ENCODE measurements around the gene BTBD2.

Gene BTBD2

GRCh38 chr19:1985588-1986356 lies 29.7 kb downstream of the BTBD2 start:
- no peak for DNase-seq (ENCODE audit: low read depth)

- no peak for DNase-seq (ENCODE audit: low read depth)
Measured at GRCh38 chr19:1984357-1984756, 31.2 kb downstream of the BTBD2 start.

GRCh38 chr19:1981253-1981652 lies 34.3 kb downstream of the BTBD2 start:
- no peak for DNase-seq (ENCODE audit: low read depth)

- no peak for DNase-seq (ENCODE audit: low read depth)
Measured at GRCh38 chr19:1980809-1981181, 34.7 kb downstream of the BTBD2 start.

GRCh38 chr19:1980091-1980808 lies 35.3 kb downstream of the BTBD2 start:
- no peak for DNase-seq (ENCODE audit: low read depth)

- DNase-seq (ENCODE audit: low read depth) = no peak
Measured at GRCh38 chr19:1979642-1980041, 35.9 kb downstream of the BTBD2 start.

GRCh38 chr19:1979017-1979416 lies 36.5 kb downstream of the BTBD2 start:
- DNase-seq (ENCODE audit: low read depth) = no peak

GRCh38 chr19:1978346-1978894 lies 37.1 kb downstream of the BTBD2 start:
- DNase-seq (ENCODE audit: low read depth) = no peak

GRCh38 chr19:1977120-1977519 lies 38.4 kb downstream of the BTBD2 start:
- DNase-seq (ENCODE audit: low read depth) = no peak

GRCh38 chr19:1975162-1975480 lies 40.4 kb downstream of the BTBD2 start:
- DNase-seq (ENCODE audit: low read depth) = no peak

- DNase-seq (ENCODE audit: low read depth) = no peak
Measured at GRCh38 chr19:1974381-1975161, 40.9 kb downstream of the BTBD2 start.

- no peak for DNase-seq (ENCODE audit: low read depth)
Measured at GRCh38 chr19:1970806-1971502, 44.6 kb downstream of the BTBD2 start.

- DNase-seq (ENCODE audit: low read depth) = no peak
Measured at GRCh38 chr19:1970003-1970805, 45.3 kb downstream of the BTBD2 start.

GRCh38 chr19:1969176-1970002 lies 46.1 kb downstream of the BTBD2 start:
- DNase-seq (ENCODE audit: low read depth) = no peak

GRCh38 chr19:1968279-1969175 lies 47.0 kb downstream of the BTBD2 start:
- DNase-seq (ENCODE audit: low read depth) = no peak

GRCh38 chr19:1967087-1967608 lies 48.4 kb downstream of the BTBD2 start:
- DNase-seq (ENCODE audit: low read depth) = no peak

GRCh38 chr19:1962674-1963073 lies 52.8 kb downstream of the BTBD2 start:
- no peak for DNase-seq (ENCODE audit: low read depth)

- DNase-seq (ENCODE audit: low read depth) = no peak
Measured at GRCh38 chr19:1961000-1961883, 54.3 kb downstream of the BTBD2 start.
